Omental fat pad (tissue), 4 donors: ENCODE data around the gene SOX12. TPM values are rescaled to one million over a fixed set of nuclear protein-coding genes. Genes with fewer than 3 reads are reported as not detected.
A peak's percentile ranks its signal among the peaks of the same experiment; 100 is the strongest.

Source experiments
- ATAC-seq: fragments of 150-250 bp; one replicate; pipeline ENCODE4 v1.9.1; 2016; ENCODE audit warnings: mild to moderate bottlenecking, moderate library complexity; ENCODE audit not compliant: low FRiP score
- DNase-seq: peaks from one replicate; pipeline ENCODE4 v3.0.0-alpha.2; 2019; ENCODE audit warnings: low spot score
- total RNA-seq, 4 donors: library from RNA; depleted of rRNA; stranded (reverse); fragments of >200 nt; gene quantifications; one replicate each; pipeline ENCODE4 v1.1.0, GENCODE V29; 2016
- TF ChIP-seq, protein P1 (sequence below), 3 donors: fragments of 450-650 bp; IDR thresholded peaks; one replicate each; pipeline ENCODE4 v1.5.1; 2016 to 2017; ENCODE audit warnings: antibody characterized with exemption in 3 of 3, mild to moderate bottlenecking in 3 of 3, moderate library complexity in 2 of 3

Gene SOX12
- 1 to 10 TPM; 2.0 to 3.3 (median 2.5) TPM for total RNA-seq

DNA sequence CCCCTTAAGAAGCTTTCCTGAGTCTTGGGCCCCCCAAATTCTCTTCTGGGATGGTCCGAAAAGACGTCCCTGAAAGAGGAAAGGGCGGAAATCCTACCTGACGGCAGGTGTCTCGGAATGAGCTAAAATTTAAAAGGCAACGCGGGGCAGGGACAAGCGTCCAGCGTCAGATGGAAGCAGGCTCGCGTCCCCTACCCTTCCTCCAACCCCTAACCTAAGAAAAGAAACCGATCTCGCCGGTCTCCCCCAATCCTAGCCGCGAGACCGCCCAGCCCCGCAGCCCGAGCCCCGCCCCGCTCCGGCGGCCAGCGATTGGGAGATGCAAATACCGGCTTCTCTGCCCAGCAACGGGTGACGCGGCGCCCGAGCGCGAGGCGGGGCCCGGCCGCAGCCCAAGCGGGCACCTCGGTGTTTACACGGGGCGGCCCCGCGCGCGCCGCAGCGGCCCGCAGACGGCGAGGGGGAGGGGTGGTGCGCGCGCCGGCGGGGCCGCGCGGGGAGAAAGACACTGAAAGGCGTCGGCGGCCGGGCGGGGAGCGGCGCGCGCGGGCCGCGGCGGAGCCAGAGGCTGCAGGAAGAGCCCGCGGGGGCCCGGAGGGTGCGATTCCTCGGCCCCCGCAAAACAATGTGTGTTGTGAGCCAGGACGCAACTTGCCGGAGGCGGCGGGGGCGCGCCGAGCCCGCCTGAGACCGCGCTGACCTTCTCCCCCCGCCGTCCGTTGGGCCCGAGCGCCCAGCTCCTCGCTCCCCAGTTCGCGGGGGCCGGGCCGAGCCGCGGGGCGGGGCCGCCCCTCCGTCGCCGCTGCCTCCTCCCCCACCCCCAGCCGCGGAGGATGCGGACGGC lies at the start of gene SOX12:
TSS of gene SOX12 (plus strand) at position 508 of the 844 bp plus-strand sequence. CDS start 373 bp downstream, outside the sequence.
- DNase-seq = peak; percentile 97
- peak; percentile 75 for ATAC-seq
- TF ChIP-seq, protein P1, sequence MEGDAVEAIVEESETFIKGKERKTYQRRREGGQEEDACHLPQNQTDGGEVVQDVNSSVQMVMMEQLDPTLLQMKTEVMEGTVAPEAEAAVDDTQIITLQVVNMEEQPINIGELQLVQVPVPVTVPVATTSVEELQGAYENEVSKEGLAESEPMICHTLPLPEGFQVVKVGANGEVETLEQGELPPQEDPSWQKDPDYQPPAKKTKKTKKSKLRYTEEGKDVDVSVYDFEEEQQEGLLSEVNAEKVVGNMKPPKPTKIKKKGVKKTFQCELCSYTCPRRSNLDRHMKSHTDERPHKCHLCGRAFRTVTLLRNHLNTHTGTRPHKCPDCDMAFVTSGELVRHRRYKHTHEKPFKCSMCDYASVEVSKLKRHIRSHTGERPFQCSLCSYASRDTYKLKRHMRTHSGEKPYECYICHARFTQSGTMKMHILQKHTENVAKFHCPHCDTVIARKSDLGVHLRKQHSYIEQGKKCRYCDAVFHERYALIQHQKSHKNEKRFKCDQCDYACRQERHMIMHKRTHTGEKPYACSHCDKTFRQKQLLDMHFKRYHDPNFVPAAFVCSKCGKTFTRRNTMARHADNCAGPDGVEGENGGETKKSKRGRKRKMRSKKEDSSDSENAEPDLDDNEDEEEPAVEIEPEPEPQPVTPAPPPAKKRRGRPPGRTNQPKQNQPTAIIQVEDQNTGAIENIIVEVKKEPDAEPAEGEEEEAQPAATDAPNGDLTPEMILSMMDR (IDR thresholded peaks at IDR 0.05) = no peak

GRCh38 chr20:275791-276190 lies 49.6 kb upstream of the SOX12 start:
- ATAC-seq (no peak), DNase-seq (no peak)
- TF ChIP-seq, protein P1 (IDR thresholded peaks at IDR 0.05) = no peak

DNA sequence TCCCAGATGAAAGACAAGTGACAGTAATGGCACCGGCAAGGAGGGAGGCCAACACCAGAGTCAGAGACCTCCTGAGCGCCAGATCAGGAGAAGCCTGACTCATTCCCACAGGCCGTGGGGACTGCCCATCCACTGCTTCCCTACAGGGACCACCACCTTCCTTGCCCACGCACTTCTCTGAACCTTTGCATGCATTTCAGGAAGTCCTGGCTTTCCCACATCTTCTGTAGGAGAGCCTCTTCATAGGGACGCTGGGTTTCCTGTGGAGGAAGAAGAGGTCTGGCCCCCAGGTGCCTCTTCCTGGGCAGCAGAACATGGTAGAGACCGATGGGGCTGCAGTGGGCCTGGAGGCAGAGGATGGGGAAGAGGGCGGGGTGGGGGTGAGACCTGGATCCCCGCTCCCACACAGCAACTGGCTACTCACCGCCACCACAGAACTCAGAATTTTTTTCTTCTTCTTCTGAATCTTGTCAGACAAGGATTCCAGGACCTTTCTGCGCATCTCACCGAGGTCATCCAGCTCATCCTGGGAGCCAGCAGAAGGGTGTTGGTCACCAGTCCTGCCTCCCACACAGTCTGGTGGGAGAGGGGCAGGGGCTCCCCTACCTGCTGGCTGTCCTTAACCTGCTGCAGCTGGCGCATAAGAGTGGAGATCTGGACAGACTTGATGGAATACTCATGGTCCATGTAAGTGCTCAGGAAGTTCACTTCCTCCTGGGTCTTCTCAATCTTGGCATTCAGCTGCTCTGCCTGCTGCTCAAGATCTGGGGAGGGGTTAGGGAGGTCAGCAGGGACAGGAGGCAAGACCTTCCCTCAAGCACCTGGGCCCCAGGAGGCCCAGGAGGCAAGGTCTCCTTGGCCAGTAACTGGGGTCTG lies 48.5 kb upstream of the SOX12 start:
- ATAC-seq = no peak
- no peak for DNase-seq
- TF ChIP-seq, protein P1 (IDR thresholded peaks at IDR 0.05) = no peak

DNA sequence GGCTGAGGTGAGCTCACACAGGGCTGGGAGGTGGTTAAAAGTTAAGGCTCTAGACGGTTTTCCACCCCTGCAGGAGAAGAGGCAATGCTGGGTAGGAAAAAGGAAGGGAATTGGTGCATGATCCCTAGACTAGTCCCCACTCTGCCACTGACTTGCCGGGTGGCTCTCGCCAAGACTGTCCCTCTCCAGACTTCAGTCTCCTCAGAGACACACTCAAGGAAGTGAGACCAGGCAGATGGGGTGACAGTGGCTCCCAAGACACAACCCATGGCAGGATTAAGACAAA lies 47.9 kb upstream of the SOX12 start:
- ATAC-seq (no peak), DNase-seq (no peak)
- TF ChIP-seq, protein P1 (IDR thresholded peaks at IDR 0.05) = no peak

DNA sequence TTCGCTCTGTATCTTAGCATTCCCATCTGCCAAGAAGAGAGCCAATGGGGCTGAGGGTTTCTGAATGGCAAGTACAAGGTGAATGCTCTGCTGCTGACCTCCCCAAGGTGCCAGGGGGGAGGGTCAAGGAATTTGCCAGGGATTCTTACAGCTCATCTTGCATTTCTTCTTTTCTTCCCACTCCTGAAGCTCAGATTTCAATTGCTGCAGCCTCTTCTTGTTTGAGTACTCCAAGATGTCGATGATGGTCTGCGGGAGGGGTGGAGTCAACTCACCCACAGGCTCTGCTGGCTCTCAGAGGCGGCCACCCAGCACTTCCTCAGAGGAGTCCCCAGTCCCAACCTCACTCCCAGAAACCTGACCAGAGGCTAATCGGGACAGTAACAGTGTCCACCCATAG lies 47.2 kb upstream of the SOX12 start:
- TF ChIP-seq, protein P1 (IDR thresholded peaks at IDR 0.05) = no peak
- DNase-seq = no peak

DNA sequence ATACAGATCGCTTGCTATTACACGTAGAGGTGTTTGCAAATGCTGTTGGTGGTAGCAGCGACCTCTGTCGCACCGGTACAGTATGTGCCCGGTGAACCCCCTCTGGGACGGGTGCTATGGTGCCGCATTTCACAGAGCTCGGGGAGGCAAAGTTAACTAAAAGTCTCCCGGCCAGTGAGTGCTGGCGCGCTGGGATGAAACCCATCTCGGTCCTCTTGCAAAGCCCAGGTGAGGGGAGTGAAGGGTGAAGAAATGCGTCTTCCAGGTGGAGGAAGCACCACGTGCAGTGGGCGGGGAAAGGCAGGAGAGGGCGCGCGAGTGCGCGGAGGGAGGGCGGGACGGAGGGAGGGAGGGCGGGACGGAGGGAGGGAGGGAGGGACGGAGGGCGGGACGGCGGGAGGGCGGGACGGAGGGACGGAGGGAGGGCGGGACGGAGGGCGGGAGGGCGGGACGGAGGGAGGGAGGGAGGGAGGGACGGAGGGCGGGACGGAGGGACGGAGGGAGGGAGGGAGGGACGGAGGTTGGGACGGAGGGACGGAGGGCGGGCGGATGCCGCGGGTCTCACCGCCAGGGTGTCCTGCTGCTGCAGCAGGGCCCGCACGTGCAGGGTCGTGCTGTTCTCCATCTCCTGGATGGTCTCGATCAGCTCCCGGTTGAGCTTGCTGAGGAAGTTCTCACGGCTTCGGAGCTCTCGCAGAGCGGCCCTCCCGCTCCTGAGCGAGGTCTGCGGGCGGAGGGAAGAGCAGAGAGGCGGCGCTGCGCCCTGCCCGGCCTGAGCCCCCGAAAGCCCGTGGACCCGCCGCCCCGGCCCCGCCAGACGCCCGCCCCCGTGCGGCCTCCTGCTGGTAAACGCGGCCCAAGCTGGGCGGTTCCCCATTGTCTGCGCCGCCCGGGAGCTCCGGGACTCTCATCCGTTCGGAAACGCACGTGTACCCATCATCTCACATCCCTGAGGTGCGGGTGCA lies 46.5 kb upstream of the SOX12 start:
- DNase-seq (no peak), ATAC-seq (no peak)

More for the DNA sequence above, 47.2 kb upstream of the SOX12 start:
- no peak for ATAC-seq

More for the DNA sequence above, 46.5 kb upstream of the SOX12 start:
- TF ChIP-seq, protein P1 (IDR thresholded peaks at IDR 0.05) = no peak
